HepG2 (cell line): ENCODE results near the gene NUDT1. TPM values are rescaled to one million over a fixed set of nuclear protein-coding genes. Genes with fewer than 3 reads are reported as not detected.

Source experiments
- ADNP ChIP-seq: sonication (generic); formaldehyde crosslinking; IDR thresholded peaks from 2 replicates; pipeline ENCODE4 v1.4.0; 2020; ENCODE audit warnings: missing genetic modification reagents
- KAT8 ChIP-seq: IDR thresholded peaks from 2 replicates; pipeline ENCODE4 v1.6.1; 2016; ENCODE audit warnings: missing genetic modification reagents, missing compliant biosample characterization
- NPAS2 ChIP-seq: sonication (generic); formaldehyde crosslinking; IDR thresholded peaks from 2 replicates; pipeline ENCODE4 v1.8.0; 2022; ENCODE audit warnings: mild to moderate bottlenecking, missing genetic modification reagents, borderline replicate concordance
- SETDB1 ChIP-seq: sonication (generic); formaldehyde crosslinking; IDR thresholded peaks from 2 replicates; pipeline ENCODE4 v1.5.1; 2020; ENCODE audit warnings: missing genetic modification reagents, mild to moderate bottlenecking, borderline replicate concordance
- STAT5B ChIP-seq: sonication (generic); formaldehyde crosslinking; IDR thresholded peaks from 2 replicates; pipeline ENCODE4 v1.4.0; 2020; ENCODE audit warnings: missing genetic modification reagents
- YEATS4 ChIP-seq: sonication (generic); formaldehyde crosslinking; IDR thresholded peaks from 2 replicates; pipeline ENCODE4 v1.4.0; 2020; ENCODE audit warnings: missing genetic modification reagents, borderline replicate concordance
- ZNF331 ChIP-seq: sonication (generic); formaldehyde crosslinking; IDR thresholded peaks from 2 replicates; pipeline ENCODE4 v1.4.0; 2020; ENCODE audit warnings: missing genetic modification reagents
- ZNF33A ChIP-seq: sonication (generic); formaldehyde crosslinking; IDR thresholded peaks from 2 replicates; pipeline ENCODE4 v1.5.1; 2020; ENCODE audit warnings: missing genetic modification reagents, mild to moderate bottlenecking, moderate library complexity, borderline replicate concordance
- ZNF891 ChIP-seq: sonication (generic); formaldehyde crosslinking; IDR thresholded peaks from 2 replicates; pipeline ENCODE4 v1.5.0; 2020; ENCODE audit warnings: mild to moderate bottlenecking, missing genetic modification reagents
- polyA plus RNA-seq, 8 experiments: library from polyadenylated mRNA; depleted of rRNA in 3 of 8; stranded (reverse) in 7 of 8; unstranded in 1 of 8; fragments of >200 nt; fragmentation: Illumina TruSeq in 4 of 8; extraction: Trizol in 4 of 8; gene quantifications; 2 replicates each; pipeline versions ENCODE4 v1.2.1 to v1.2.3, GENCODE V29; 2011 to 2016; ENCODE audit warnings: low read depth in 4 of 8, missing spikeins in 1 of 8, mixed read lengths in 1 of 8; ENCODE audit not compliant: insufficient read depth in 1 of 8
- total RNA-seq, 5 experiments: library from RNA; depleted of rRNA; stranded (reverse); fragments of >200 nt; fragmentation: Illumina TruSeq; extraction: Trizol; gene quantifications; 2 replicates each; pipeline ENCODE4 v1.2.3, GENCODE V29; 2016; ENCODE audit warnings: low read depth in 1 of 5
- TF ChIP-seq, protein P1 (sequence below): sonication (generic); formaldehyde crosslinking; IDR thresholded peaks from 2 replicates; pipeline ENCODE4 v1.8.0; 2022; ENCODE audit warnings: mild to moderate bottlenecking, missing genetic modification reagents
- TF ChIP-seq, protein P2 (sequence below): sonication (generic); formaldehyde crosslinking; IDR thresholded peaks from 2 replicates; pipeline ENCODE4 v1.5.0; 2020; ENCODE audit warnings: mild to moderate bottlenecking, missing genetic modification reagents, borderline replicate concordance
- TF ChIP-seq, protein P3 (sequence below): sonication (generic); formaldehyde crosslinking; IDR thresholded peaks from 2 replicates; pipeline ENCODE4 v1.5.1; 2020; ENCODE audit warnings: mild to moderate bottlenecking, missing genetic modification reagents, moderate library complexity

NUDT1 gene
- total and polyA plus RNA-seq, 2 of the 13 experiments (the other 11 are each of a cell fraction or from before 2014, with no cell fraction given): 9.1 to 26.8 TPM

DNA sequence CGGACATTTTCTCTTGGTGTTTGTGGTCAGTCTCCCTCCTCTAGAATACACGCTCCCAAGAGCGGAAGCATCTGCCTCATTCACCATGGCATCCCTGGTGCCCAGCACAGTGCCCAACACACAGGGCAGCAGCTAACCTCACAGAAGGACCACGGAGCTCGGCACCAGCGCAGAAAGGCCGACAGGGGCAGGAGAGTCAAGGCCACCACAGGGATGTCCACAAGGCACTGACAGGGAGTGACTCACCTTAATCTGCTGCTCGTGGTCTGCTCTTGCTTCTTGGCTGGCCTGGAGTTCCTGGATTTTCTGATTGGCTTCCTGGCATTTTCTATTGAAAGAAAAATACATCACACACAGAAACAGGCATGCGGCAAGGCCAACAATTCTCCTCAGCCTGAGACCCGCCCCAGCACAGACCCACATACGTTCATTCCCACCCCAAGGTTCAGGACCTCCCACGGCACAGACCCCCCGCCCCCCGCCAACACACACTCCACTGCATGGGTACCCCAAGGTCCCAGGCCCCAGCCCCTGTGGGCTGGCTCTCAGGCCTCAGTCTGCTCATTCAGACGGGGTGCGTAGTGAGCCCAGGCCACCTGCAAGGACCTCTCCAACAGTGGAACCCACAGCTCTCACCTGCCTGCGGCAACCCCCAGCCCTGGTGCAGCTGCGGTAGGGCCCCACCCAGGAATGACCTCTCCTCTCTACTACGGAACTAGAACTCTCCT, 24.1 kb upstream of the NUDT1 start (continued):
- TF ChIP-seq, protein P1, sequence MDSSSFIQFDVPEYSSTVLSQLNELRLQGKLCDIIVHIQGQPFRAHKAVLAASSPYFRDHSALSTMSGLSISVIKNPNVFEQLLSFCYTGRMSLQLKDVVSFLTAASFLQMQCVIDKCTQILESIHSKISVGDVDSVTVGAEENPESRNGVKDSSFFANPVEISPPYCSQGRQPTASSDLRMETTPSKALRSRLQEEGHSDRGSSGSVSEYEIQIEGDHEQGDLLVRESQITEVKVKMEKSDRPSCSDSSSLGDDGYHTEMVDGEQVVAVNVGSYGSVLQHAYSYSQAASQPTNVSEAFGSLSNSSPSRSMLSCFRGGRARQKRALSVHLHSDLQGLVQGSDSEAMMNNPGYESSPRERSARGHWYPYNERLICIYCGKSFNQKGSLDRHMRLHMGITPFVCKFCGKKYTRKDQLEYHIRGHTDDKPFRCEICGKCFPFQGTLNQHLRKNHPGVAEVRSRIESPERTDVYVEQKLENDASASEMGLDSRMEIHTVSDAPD (CRISPR knock-in tag): no peak
- TF ChIP-seq ADNP (CRISPR knock-in tag) (no peak), NPAS2 (CRISPR knock-in tag) (no peak), YEATS4 (CRISPR knock-in tag) (no peak), SETDB1 (CRISPR knock-in tag) (no peak), ZNF33A (CRISPR knock-in tag) (no peak), ZNF331 (CRISPR knock-in tag) (no peak), STAT5B (CRISPR knock-in tag) (no peak), ZNF891 (no peak), KAT8 (CRISPR knock-in tag) (no peak)
- TF ChIP-seq, protein P2, sequence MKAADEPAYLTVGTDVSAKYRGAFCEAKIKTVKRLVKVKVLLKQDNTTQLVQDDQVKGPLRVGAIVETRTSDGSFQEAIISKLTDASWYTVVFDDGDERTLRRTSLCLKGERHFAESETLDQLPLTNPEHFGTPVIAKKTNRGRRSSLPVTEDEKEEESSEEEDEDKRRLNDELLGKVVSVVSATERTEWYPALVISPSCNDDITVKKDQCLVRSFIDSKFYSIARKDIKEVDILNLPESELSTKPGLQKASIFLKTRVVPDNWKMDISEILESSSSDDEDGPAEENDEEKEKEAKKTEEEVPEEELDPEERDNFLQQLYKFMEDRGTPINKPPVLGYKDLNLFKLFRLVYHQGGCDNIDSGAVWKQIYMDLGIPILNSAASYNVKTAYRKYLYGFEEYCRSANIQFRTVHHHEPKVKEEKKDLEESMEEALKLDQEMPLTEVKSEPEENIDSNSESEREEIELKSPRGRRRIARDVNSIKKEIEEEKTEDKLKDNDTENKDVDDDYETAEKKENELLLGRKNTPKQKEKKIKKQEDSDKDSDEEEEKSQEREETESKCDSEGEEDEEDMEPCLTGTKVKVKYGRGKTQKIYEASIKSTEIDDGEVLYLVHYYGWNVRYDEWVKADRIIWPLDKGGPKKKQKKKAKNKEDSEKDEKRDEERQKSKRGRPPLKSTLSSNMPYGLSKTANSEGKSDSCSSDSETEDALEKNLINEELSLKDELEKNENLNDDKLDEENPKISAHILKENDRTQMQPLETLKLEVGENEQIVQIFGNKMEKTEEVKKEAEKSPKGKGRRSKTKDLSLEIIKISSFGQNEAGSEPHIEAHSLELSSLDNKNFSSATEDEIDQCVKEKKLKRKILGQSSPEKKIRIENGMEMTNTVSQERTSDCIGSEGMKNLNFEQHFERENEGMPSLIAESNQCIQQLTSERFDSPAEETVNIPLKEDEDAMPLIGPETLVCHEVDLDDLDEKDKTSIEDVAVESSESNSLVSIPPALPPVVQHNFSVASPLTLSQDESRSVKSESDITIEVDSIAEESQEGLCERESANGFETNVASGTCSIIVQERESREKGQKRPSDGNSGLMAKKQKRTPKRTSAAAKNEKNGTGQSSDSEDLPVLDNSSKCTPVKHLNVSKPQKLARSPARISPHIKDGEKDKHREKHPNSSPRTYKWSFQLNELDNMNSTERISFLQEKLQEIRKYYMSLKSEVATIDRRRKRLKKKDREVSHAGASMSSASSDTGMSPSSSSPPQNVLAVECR (CRISPR knock-in tag): no peak
- TF ChIP-seq, protein P3, sequence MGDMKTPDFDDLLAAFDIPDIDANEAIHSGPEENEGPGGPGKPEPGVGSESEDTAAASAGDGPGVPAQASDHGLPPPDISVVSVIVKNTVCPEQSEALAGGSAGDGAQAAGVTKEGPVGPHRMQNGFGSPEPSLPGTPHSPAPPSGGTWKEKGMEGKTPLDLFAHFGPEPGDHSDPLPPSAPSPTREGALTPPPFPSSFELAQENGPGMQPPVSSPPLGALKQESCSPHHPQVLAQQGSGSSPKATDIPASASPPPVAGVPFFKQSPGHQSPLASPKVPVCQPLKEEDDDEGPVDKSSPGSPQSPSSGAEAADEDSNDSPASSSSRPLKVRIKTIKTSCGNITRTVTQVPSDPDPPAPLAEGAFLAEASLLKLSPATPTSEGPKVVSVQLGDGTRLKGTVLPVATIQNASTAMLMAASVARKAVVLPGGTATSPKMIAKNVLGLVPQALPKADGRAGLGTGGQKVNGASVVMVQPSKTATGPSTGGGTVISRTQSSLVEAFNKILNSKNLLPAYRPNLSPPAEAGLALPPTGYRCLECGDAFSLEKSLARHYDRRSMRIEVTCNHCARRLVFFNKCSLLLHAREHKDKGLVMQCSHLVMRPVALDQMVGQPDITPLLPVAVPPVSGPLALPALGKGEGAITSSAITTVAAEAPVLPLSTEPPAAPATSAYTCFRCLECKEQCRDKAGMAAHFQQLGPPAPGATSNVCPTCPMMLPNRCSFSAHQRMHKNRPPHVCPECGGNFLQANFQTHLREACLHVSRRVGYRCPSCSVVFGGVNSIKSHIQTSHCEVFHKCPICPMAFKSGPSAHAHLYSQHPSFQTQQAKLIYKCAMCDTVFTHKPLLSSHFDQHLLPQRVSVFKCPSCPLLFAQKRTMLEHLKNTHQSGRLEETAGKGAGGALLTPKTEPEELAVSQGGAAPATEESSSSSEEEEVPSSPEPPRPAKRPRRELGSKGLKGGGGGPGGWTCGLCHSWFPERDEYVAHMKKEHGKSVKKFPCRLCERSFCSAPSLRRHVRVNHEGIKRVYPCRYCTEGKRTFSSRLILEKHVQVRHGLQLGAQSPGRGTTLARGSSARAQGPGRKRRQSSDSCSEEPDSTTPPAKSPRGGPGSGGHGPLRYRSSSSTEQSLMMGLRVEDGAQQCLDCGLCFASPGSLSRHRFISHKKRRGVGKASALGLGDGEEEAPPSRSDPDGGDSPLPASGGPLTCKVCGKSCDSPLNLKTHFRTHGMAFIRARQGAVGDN (CRISPR knock-in tag): no peak
